Subcutaneous abdominal adipose tissue (tissue), 5 donors: ENCODE measurements around the gene ABAT.
"Not testable (repeated sequence)": the region's sequence is repeated elsewhere in the genome, so short reads cannot be mapped to it uniquely, and the experiment has no call there.

Experiments
- H3K27ac ChIP-seq: one replicate; pipeline ENCODE4 v1.7.0; 2013; ENCODE audit warnings: low read depth, mild to moderate bottlenecking, inconsistent platforms, low read length, moderate library complexity
- H3K27me3 ChIP-seq, 5 donors: one replicate each; pipeline ENCODE4 v1.7.0; 2013; ENCODE audit warnings: low read length in 5 of 5, inconsistent platforms in 1 of 5; ENCODE audit not compliant: control insufficient read depth in 5 of 5, insufficient read depth in 4 of 5
- H3K36me3 ChIP-seq, 5 donors: one replicate each; pipeline ENCODE4 v1.7.0; 2013; ENCODE audit warnings: low read length in 5 of 5; ENCODE audit not compliant: control insufficient read depth in 5 of 5, insufficient read depth in 5 of 5
- H3K4me1 ChIP-seq, 5 donors: one replicate each; pipeline ENCODE4 v1.7.0; 2013; ENCODE audit warnings: low read length in 5 of 5, mild to moderate bottlenecking in 3 of 5, moderate library complexity in 1 of 5; ENCODE audit not compliant: control insufficient read depth in 5 of 5, insufficient read depth in 5 of 5
- H3K4me3 ChIP-seq, 5 donors: one replicate each; pipeline ENCODE4 v1.7.0; 2013; ENCODE audit warnings: low read length in 5 of 5, low read depth in 1 of 5
- H3K9ac ChIP-seq, 5 donors: one replicate each; pipeline ENCODE4 v1.7.0; 2013; ENCODE audit warnings: low read length in 5 of 5, mild to moderate bottlenecking in 4 of 5, moderate library complexity in 3 of 5
- H3K9me3 ChIP-seq, 5 donors: one replicate each; pipeline ENCODE4 v1.7.0; 2013; ENCODE audit warnings: low read length in 5 of 5; ENCODE audit not compliant: control insufficient read depth in 5 of 5
- donor health status: healthy.
- donor health status: healthy.
- donor health status: healthy.
- donor health status: healthy.
- donor health status: healthy.

The ABAT gene

GRCh38 chr16:8736123-8736668, 61.8 kb downstream of the ABAT start:
- Histone ChIP-seq H3K36me3 (peaks cover 0 to 15% (median 2%) of the 10 kb centered on the region in 5 donors), H3K27me3 (no peaks in the 10 kb centered on the region), H3K9ac (no peak overlapping the region), H3K4me1 (peaks cover 0 to 8% (median 4%) of the 10 kb centered on the region in 5 donors), H3K9me3 (peaks cover 0 to 3% (median 0%) of the 10 kb centered on the region in 5 donors), H3K27ac (no peak overlapping the region), H3K4me3 (no peak overlapping the region)

DNA sequence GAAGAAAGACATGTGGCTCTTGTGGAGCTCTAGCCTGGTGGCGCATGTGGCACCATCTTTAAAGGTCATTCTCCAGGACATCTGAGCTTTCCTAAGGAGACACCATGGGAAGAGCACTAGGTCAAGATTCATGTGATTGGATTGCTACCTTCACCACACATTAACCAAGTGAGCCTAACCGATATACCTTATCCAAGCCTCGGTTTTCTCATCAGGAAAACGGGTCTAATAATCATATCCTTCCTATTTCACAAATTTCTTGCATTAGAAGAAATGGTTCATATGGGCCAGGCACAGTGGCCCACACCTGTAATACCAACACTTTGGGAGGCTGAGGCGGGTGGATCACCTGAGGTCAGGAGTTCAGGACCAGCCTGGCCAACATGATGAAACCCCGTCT, 64.7 kb downstream of the ABAT start:
- Histone ChIP-seq H3K36me3 (peaks cover 0 to 15% (median 2%) of the 10 kb centered on the region in 5 donors), H3K27ac (no peak overlapping the region), H3K9me3 (no peaks in the 10 kb centered on the region), H3K4me3 (no peak overlapping the region), H3K27me3 (peaks cover 0 to 2% (median 0%) of the 10 kb centered on the region in 5 donors), H3K4me1 (peaks cover 5 to 23% (median 10%) of the 10 kb centered on the region in 5 donors), H3K9ac (no peak overlapping the region)

DNA sequence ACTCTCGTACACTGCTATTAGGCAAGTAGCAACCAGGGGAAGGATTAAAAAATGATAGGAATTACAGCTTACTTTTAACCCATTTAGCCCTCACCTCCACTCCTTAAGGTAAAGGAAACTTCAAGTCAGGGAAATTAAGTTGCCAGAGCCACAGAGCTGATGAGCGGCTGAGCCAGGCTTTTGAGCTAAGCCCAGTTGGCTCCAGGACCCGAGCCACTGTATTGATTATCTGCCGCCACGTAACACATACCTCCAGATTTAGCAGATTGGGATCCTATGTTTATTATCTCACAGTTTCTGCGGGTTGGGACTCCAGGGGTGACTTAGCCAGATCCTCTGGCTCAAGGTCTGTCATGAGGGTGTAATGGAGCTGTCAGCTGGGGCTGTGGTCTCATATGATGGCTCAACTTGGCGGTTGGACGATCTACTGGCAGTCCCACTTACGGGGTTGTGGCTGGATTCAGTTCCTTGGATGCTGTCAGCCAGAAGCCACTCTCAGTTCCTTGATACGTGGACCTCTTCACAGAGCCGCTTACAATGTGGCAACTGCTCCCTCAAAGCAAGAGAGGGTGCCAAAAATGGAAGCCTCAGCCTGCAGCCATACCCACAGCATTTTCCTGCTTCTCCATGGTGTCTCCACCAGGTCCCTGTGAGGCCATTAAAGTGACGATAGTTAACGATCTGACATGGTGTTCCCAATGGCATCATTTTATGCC, 65.7 kb downstream of the ABAT start:
- Histone ChIP-seq H3K36me3 (peaks cover 0 to 15% (median 2%) of the 10 kb centered on the region in 5 donors), H3K27ac (no peak overlapping the region), H3K9ac (no peak overlapping the region), H3K9me3 (no peaks in the 10 kb centered on the region), H3K27me3 (peaks cover 0 to 2% (median 0%) of the 10 kb centered on the region in 5 donors), H3K4me3 (no peak overlapping the region), H3K4me1 (peaks cover 5 to 23% (median 10%) of the 10 kb centered on the region in 5 donors)

DNA sequence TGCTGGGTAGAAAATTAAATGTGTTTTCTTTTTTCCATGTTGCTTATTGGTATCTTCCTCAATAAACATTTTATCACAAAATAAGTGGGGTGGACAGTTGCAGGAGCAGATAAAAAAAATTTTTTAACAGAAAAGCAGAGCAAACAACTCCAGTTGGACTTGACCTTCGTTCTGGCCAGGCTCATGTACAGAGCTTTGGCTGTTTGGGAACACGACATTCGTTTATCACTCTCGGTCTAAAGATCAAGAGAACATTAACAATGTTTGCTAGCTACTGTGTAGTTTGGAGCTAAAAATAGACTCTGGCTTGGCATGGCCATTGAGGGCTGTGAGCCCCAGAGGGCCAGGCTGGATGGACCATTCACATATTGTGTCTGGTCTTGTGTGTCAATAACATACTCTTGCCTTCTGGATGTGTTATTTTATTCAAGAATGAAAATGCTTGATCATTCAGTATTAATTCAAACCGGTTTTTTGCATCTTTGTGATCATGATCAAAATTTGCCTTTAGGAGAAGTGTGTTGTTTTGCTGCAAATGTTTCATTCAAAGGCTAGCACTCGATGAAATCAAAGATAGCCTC, 66.4 kb downstream of the ABAT start:
- peaks cover 0 to 9% (median 2%) of the 10 kb centered on the region in 5 donors for H3K36me3 ChIP-seq
- H3K4me3 ChIP-seq: no peak overlapping the region
- H3K9ac ChIP-seq: no peak overlapping the region
- peaks cover 5 to 23% (median 10%) of the 10 kb centered on the region in 5 donors for H3K4me1 ChIP-seq
- no peaks in the 10 kb centered on the region for H3K9me3 ChIP-seq
- no peak overlapping the region for H3K27ac ChIP-seq
- peaks cover 0 to 2% (median 0%) of the 10 kb centered on the region in 5 donors for H3K27me3 ChIP-seq

DNA sequence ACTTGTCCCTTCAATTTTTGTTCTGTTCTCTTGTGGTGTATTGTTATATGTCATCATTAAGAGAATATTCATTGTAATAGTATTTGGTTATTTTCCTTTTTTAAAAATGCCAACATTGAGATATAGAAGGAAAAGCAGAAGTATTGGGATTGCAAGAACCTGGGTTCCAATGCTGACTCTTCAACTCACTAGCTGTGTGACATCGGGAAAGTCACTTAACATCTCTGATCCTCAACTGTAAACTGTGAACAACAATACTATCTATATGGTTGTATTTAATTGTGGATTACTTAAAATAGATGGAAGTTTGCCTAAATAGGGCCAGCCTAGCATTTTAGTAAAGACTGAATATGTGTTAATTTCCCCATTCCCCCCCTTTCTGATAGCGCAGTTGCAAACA, 67.2 kb downstream of the ABAT start:
- Histone ChIP-seq H3K27ac (no peak overlapping the region), H3K4me1 (peaks cover 5 to 23% (median 10%) of the 10 kb centered on the region in 5 donors), H3K36me3 (peaks cover 0 to 7% (median under 1%) of the 10 kb centered on the region in 5 donors), H3K27me3 (peaks cover 0 to 2% (median 0%) of the 10 kb centered on the region in 5 donors), H3K4me3 (no peak overlapping the region), H3K9ac (peak overlapping the region in 1 of 5 donors; percentile 32), H3K9me3 (no peaks in the 10 kb centered on the region)

DNA sequence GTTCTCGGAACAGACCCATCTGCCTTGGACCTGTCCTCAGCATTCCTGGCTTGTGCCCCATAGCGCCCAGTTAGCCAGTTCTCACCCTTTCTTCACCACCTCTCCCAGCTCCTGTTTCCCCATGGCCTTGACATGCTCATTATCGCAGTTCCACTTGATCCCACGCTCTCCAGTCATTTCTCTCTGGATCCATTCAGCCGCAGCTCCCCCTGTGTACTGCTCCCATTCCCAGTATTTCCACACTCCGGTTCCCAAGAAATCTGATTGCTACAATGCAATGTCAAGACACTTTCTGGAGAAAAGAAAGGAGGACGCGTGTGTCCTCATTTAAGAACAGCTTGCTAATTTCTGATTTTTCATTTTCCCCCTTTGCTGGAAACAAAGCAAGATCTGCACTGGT, 67.7 kb downstream of the ABAT start:
- peaks cover 0 to 8% (median 4%) of the 10 kb centered on the region in 5 donors for H3K36me3 ChIP-seq
- H3K27ac ChIP-seq: no peak overlapping the region
- peak overlapping the region in 2 of 5 donors; percentile 32 to 63 for H3K9ac ChIP-seq

DNA sequence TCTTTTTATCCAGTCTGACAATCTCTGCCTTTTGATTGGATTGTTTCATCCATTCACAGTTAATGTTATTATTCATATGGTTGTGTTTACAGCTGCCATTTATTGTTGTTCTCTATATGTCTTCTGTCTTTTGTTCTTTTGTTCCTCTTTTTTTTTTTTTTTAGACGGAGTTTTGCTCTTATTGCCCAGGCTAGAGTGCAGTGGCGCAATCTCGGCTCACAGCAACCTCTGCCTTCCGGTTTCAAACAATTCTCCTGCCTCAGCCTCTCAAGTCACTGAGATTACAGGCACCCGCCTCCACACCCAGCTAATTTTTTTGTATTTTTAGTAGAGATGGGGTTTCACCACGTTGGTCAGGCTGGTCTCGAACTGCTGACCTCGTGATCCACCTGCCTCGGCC, 74.5 kb downstream of the ABAT start:
- H3K36me3 ChIP-seq: peaks cover 0 to 22% (median 9%) of the 10 kb centered on the region in 5 donors
- not testable (repeated sequence) for H3K4me1 ChIP-seq, H3K27ac ChIP-seq, H3K9me3 ChIP-seq, H3K4me3 ChIP-seq, H3K9ac ChIP-seq, H3K27me3 ChIP-seq

More for the DNA sequence above, 67.7 kb downstream of the ABAT start:
- peaks cover 5 to 23% (median 10%) of the 10 kb centered on the region in 5 donors for H3K4me1 ChIP-seq
- H3K9me3 ChIP-seq: no peaks in the 10 kb centered on the region
- H3K4me3 ChIP-seq: no peak overlapping the region
- H3K27me3 ChIP-seq: peaks cover 0 to 2% (median 0%) of the 10 kb centered on the region in 5 donors

- Histone ChIP-seq H3K9ac (no peak overlapping the region), H3K27ac (no peak overlapping the region), H3K27me3 (no peaks in the 10 kb centered on the region), H3K4me3 (no peak overlapping the region), H3K4me1 (no peaks in the 10 kb centered on the region), H3K36me3 (peaks cover 0 to 22% (median 9%) of the 10 kb centered on the region in 5 donors), H3K9me3 (no peaks in the 10 kb centered on the region)
Observed at GRCh38 chr16:8751481-8752311, 77.3 kb downstream of the ABAT start.

GRCh38 chr16:8752706-8753105, 78.3 kb downstream of the ABAT start:
- Histone ChIP-seq H3K36me3 (peaks cover 0 to 22% (median 10%) of the 10 kb centered on the region in 5 donors), H3K9ac (no peak overlapping the region), H3K4me1 (no peaks in the 10 kb centered on the region), H3K27me3 (no peaks in the 10 kb centered on the region), H3K27ac (no peak overlapping the region), H3K9me3 (no peaks in the 10 kb centered on the region), H3K4me3 (no peak overlapping the region)
